Keratinocyte (primary cell): ENCODE results near the gene FAM32A. TPM values are rescaled to one million over a fixed set of nuclear protein-coding genes. Genes with fewer than 3 reads are reported as not detected.

Experiments
- DNase-seq: peaks from one replicate; pipeline ENCODE4 v3.0.0-alpha.2; 2011; ENCODE audit warnings: low read depth, missing footprints, low spot score
- FAIRE-seq: peaks from 2 replicates; lab custom pipeline; 2011; peaks lifted over from hg19 to GRCh38; lab: Jason Lieb, UNC
- H2AFZ ChIP-seq: 2 replicates; pipeline ENCODE4 v1.6.0; 2012; ENCODE audit warnings: low read length, control low read depth, inconsistent platforms; ENCODE audit not compliant: control insufficient read depth
- H3K27ac ChIP-seq: 2 replicates; pipeline ENCODE4 v1.5.1; 2011; ENCODE audit warnings: low read length; ENCODE audit not compliant: control insufficient read depth, insufficient read depth
- H3K27me3 ChIP-seq: 3 replicates; pipeline ENCODE4 v1.6.0; 2011; ENCODE audit warnings: low read length; ENCODE audit not compliant: control insufficient read depth, insufficient read depth; ENCODE audit errors: extremely low read depth
- H3K36me3 ChIP-seq, 2 experiments: 2 replicates in 1 of 2; 3 replicates in 1 of 2; pipeline ENCODE4 v1.5.1; 2011; ENCODE audit warnings: low read length in 2 of 2, mild to moderate bottlenecking in 1 of 2; ENCODE audit not compliant: control insufficient read depth in 2 of 2, insufficient read depth in 2 of 2; ENCODE audit errors: extremely low read depth in 1 of 2
- H3K4me1 ChIP-seq: 3 replicates; pipeline ENCODE4 v1.5.1; 2011; ENCODE audit warnings: low read length; ENCODE audit not compliant: control insufficient read depth, insufficient read depth; ENCODE audit errors: extremely low read depth
- H3K4me2 ChIP-seq: 3 replicates; pipeline ENCODE4 v1.6.0; 2011; ENCODE audit warnings: low read depth, low read length; ENCODE audit not compliant: control insufficient read depth, insufficient read depth; ENCODE audit errors: extremely low read depth
- H3K4me3 ChIP-seq, 3 experiments: fragments of 200-600 bp in 1 of 3; sonication (generic) in 1 of 3; 2 replicates in 2 of 3; 3 replicates in 1 of 3; pipeline ENCODE4 v1.5.1; 2011 to 2016; ENCODE audit warnings: low read length in 3 of 3, mild to moderate bottlenecking in 3 of 3, control low read depth in 2 of 3, inconsistent platforms in 1 of 3, low read depth in 1 of 3, mixed read lengths in 1 of 3, mixed run types in 1 of 3, moderate library complexity in 1 of 3; ENCODE audit not compliant: control insufficient read depth in 2 of 3, insufficient read depth in 2 of 3; ENCODE audit errors: extremely low read depth in 1 of 3
- H3K79me2 ChIP-seq: 2 replicates; pipeline ENCODE4 v1.6.0; 2012; ENCODE audit warnings: low read length; ENCODE audit not compliant: control insufficient read depth, insufficient read depth
- H3K9ac ChIP-seq: 3 replicates; pipeline ENCODE4 v1.6.0; 2011; ENCODE audit warnings: low read length; ENCODE audit not compliant: control insufficient read depth, insufficient read depth; ENCODE audit errors: extremely low read depth
- H3K9me1 ChIP-seq: 3 replicates; pipeline ENCODE4 v1.6.0; 2011; ENCODE audit warnings: low read length; ENCODE audit not compliant: control insufficient read depth, insufficient read depth; ENCODE audit errors: extremely low read depth
- H3K9me3 ChIP-seq: 2 replicates; pipeline ENCODE4 v1.5.1; 2012; ENCODE audit warnings: low read depth, low read length; ENCODE audit not compliant: control insufficient read depth
- H4K20me1 ChIP-seq: 3 replicates; pipeline ENCODE4 v1.6.0; 2011; ENCODE audit warnings: low read length; ENCODE audit not compliant: control insufficient read depth, insufficient read depth; ENCODE audit errors: extremely low read depth
- CTCF ChIP-seq, 3 experiments: IDR thresholded peaks in 1 of 3; conservative IDR thresholded peaks in 1 of 3; optimal IDR thresholded peaks in 1 of 3; 2 replicates in 2 of 3; 3 replicates in 1 of 3; pipeline versions ENCODE3 to v1.5.1; 2011; ENCODE audit warnings: low read length in 3 of 3, mild to moderate bottlenecking in 3 of 3, moderate library complexity in 2 of 3, control low read depth in 1 of 3, inconsistent platforms in 1 of 3; ENCODE audit not compliant: insufficient read depth in 2 of 3; ENCODE audit errors: extremely low read depth in 1 of 3
- EZH2 ChIP-seq: IDR thresholded peaks from one replicate; pipeline ENCODE4 v1.6.1; 2012; ENCODE audit warnings: inconsistent platforms, mild to moderate bottlenecking, low read length, moderate library complexity
- dilution Hi-C: fragments of 300-500 bp; cut with MboI; formaldehyde crosslinking; loops from one replicate; pipeline ENCODE4 v1.7.0; 2020; ENCODE audit warnings: low sequenced_read_pairs; ENCODE audit not compliant: extremely low pct_ligation_motif_present
- polyA plus RNA-seq, 5 experiments: library from polyadenylated mRNA; depleted of rRNA in 3 of 5; stranded (reverse) in 3 of 5; stranded (forward) in 1 of 5; unstranded in 1 of 5; fragments of >200 nt; gene quantifications; 1 replicate in 1 of 5; 2 replicates in 3 of 5; 3 replicates in 1 of 5; pipeline versions ENCODE4 v1.2.1 to v1.2.3, GENCODE V29; 2011 to 2012; ENCODE audit warnings: missing spikeins in 2 of 5, low read depth in 1 of 5, low replicate concordance in 1 of 5

The FAM32A gene
- polyA plus RNA-seq, 1 donor (not counting 4 experiments of a cell fraction or from before 2014, with no cell fraction given): 105 TPM

DNA sequence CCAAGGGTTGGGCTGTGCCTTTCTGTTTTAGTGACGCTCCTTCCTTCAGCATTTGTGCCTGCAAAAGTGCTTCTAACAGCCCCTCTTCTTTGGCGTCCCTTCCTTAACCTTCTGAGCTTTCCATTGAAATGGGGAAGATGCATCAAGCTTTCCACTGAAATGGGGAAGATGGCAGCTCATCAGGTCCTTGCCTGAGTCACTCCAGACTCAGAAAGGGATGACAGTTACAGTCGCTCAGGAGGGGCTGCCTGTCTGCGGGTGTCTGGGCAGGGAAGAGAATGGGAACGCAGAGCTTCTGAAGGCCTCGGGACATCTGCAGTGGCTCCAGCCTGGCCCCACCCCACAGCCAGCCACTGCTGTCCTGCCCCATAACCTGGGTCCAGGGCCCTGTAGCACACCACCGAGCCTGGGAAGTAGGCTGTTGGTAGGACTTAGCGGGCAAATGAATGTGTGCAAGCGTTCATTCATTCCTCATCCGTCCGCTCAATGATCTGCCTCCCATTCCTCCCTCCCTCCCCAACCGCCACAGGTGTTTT, 22.3 kb downstream of the FAM32A start:
- Histone ChIP-seq H3K9me3 (no peaks in the 10 kb centered on the region), H3K4me2 (no peak overlapping the region), H2AFZ (no peak overlapping the region), H3K4me1 (no peaks in the 10 kb centered on the region), H3K27ac (no peak overlapping the region), H4K20me1 (no peaks in the 10 kb centered on the region), H3K9ac (no peak overlapping the region), H3K79me2 (peaks cover 6% of the 10 kb centered on the region), H3K9me1 (no peaks in the 10 kb centered on the region), H3K27me3 (no peaks in the 10 kb centered on the region), H3K4me3 (no peak overlapping the region), H3K36me3 (peaks cover 18 to 36% of the 10 kb centered on the region in 2 experiments)
- TF ChIP-seq EZH2 (no peak), CTCF (optimal IDR thresholded peaks at IDR 0.05 in 1 of 3, IDR thresholded peaks at IDR 0.05 in 1 of 3, conservative IDR thresholded peaks at IDR 0.05 in 1 of 3; ENCODE audit: extremely low read depth in 1 of 3, insufficient read depth in 2 of 3, low read length in 3 of 3) (no peak)
- no peak for FAIRE-seq
- no peak for DNase-seq
- dilution Hi-C loops: loop anchor here (25.0 kb wide), 1 partner anchor 155 kb away; no protein-coding TSS in a partner anchor

- dilution Hi-C loops: loop anchor here (25.0 kb wide), 1 partner anchor 154 kb away; no protein-coding TSS in a partner anchor
Measured at GRCh38 chr19:16208064-16208759, 23.0 kb downstream of the FAM32A start.

More at GRCh38 chr19:16208064-16208759, 23.0 kb downstream of the FAM32A start:
- no peak overlapping the region for H2AFZ ChIP-seq
- H4K20me1 ChIP-seq: no peaks in the 10 kb centered on the region
- FAIRE-seq (no peak), DNase-seq (no peak)
- no peaks in the 10 kb centered on the region for H3K9me1 ChIP-seq
- peaks cover 17 to 33% of the 10 kb centered on the region in 2 experiments for H3K36me3 ChIP-seq
- H3K9ac ChIP-seq: no peak overlapping the region
- no peaks in the 10 kb centered on the region for H3K9me3 ChIP-seq
- H3K4me2 ChIP-seq: no peak overlapping the region
- peaks cover 4% of the 10 kb centered on the region for H3K79me2 ChIP-seq
- H3K27ac ChIP-seq: no peak overlapping the region
- no peak for TF ChIP-seq CTCF (optimal IDR thresholded peaks at IDR 0.05 in 1 of 3, IDR thresholded peaks at IDR 0.05 in 1 of 3, conservative IDR thresholded peaks at IDR 0.05 in 1 of 3; ENCODE audit: extremely low read depth in 1 of 3, insufficient read depth in 2 of 3, low read length in 3 of 3)
- TF ChIP-seq EZH2: no peak
- no peaks in the 10 kb centered on the region for H3K27me3 ChIP-seq
- no peak overlapping the region for H3K4me3 ChIP-seq
- H3K4me1 ChIP-seq: no peaks in the 10 kb centered on the region
